Left lobe of liver (tissue), 2 donors: ENCODE data around the gene MICU1. TPM values are rescaled to one million over a fixed set of nuclear protein-coding genes. Genes with fewer than 3 reads are reported as not detected.
"Not testable (repeated sequence)": the region's sequence is repeated elsewhere in the genome, so short reads cannot be mapped to it uniquely, and the experiment has no call there.

Experiments used
- ATAC-seq: fragments of 200-7000 bp; cut with Tn5 transposase; one replicate; pipeline ENCODE4 v1.9.1; 2020; ENCODE audit warnings: mild to moderate bottlenecking, moderate library complexity
- DNase-seq: peaks from one replicate; pipeline ENCODE4 v3.0.0-alpha.2; 2020; ENCODE audit warnings: low spot score
- total RNA-seq: library from RNA; stranded (reverse); gene quantifications from one replicate; pipeline ENCODE4 v1.2.1, GENCODE V29; 2021
- donor health status: DM: no; HTN: no; CAD: no; lungs with moderate emphysema.
- donor health status: DM: no; HTN: yes; CAD: no.

MICU1 gene
- total RNA-seq: 41.8 TPM

GRCh38 chr10:72625608-72626443 lies at the start of gene MICU1:
Gene MICU1 (minus strand): TSS chr10:72626079. CDS start chr10:72566793, 59,286 bp downstream.
- ATAC-seq (peak; percentile 100), DNase-seq (peak; percentile 96)

- not testable (repeated sequence) for ATAC-seq, DNase-seq
Observed at GRCh38 chr10:72674174-72674573, 48.3 kb upstream of the MICU1 start.

DNA sequence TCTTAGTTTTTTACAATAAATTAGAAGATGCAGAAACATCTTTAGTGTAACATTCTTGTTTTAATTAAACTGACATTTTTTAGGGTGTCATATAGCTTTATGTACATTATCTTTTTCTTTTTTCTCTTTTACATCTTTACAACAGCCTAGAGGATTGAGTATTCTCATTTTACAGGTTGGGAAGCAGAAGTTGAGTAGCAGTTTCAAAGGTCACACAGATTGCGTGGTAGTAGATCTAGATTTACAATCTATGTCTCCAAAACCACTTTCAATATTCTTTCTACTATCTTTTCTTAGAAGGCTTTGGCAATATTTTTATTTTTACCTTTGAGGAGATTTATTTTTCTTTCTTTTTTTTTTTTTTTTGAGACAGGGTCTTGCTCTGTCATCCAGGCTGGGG lies 47.4 kb upstream of the MICU1 start:
- no peak for DNase-seq
- ATAC-seq: no peak

GRCh38 chr10:72667207-72667864 lies 41.5 kb upstream of the MICU1 start:
- DNase-seq (no peak), ATAC-seq (no peak)

DNA sequence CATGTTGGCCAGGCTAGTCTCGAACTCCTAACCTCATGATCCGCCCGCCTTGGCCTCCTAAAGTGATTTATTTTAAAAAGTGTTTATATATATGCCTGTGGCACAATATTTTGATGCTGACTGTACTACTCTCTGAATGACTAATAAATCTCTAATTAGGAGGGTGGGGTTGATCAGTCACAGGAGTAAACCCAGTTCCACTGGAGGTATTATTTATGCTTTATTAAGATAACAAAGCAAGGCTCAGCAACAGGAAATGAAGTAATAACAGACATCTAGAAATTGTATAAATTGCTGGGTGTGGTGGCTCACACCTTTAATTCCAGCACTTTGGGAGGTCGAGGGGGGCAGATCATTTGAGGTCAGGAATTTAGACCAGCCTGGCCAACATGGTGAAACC lies 40.0 kb upstream of the MICU1 start:
- ATAC-seq (no peak), DNase-seq (no peak)

- ATAC-seq: no peak
- no peak for DNase-seq
Observed at GRCh38 chr10:72663971-72664370, 38.1 kb upstream of the MICU1 start.

DNA sequence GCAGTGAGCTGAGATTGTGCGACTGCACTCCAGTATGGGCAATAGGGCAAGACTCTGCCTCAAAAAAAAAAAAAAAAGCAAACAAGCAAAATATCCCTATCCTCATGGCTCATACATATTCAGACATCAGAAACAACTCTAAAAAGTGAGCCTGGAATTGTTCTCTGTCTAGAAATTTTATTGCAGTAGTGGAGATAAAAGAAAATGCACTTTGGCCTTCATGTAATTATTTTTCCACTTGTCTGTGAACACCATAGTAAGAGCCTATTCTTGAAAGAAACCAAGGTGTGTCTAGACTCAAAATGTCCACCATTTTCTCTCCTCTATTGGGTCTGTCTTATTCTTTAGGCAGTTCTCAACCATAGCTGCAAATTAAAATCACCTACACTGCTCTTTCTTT lies 35.6 kb upstream of the MICU1 start:
- ATAC-seq (no peak), DNase-seq (no peak)

GRCh38 chr10:72660220-72660619 lies 34.3 kb upstream of the MICU1 start:
- ATAC-seq: no peak
- no peak for DNase-seq

- ATAC-seq (no peak), DNase-seq (no peak)
Observed at GRCh38 chr10:72659694-72660093, 33.8 kb upstream of the MICU1 start.

DNA sequence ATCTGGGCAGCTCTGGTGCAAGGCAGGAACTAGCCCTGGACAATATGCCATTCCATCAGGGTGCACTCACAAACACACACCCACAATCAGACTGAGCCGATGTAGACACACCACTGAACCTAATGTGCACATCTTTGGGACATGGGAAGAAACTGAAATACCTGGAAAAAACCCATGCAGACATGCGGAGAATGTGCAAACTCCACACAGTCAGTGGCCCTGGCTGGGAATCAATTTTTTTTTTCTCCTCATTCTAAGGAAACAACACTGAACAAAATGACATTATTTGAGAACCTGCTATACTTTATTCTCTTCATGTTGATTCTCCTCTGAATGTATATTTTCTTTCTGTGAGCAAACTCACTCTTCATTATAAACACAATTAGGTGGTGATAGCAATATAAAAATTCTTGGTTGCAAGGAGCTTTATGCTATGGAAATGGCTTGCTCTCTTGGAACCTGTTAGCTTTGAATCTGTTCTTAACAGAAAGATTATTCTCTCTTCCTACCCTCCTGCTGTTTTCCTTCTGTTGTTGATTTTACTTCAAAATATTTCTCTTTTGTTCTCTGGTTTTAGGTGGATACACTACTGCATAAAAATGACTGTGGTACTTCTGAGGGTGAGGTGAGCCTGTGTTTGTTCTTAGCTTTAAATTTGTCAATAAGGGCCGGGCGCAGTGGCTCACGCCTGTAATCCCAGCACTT lies 33.0 kb upstream of the MICU1 start:
- ATAC-seq: no peak
- no peak for DNase-seq

- no peak for ATAC-seq
- DNase-seq: no peak
Observed at GRCh38 chr10:72654720-72655119, 28.8 kb upstream of the MICU1 start.

- no peak for ATAC-seq
Observed at GRCh38 chr10:72653383-72654096, 27.7 kb upstream of the MICU1 start.

DNA sequence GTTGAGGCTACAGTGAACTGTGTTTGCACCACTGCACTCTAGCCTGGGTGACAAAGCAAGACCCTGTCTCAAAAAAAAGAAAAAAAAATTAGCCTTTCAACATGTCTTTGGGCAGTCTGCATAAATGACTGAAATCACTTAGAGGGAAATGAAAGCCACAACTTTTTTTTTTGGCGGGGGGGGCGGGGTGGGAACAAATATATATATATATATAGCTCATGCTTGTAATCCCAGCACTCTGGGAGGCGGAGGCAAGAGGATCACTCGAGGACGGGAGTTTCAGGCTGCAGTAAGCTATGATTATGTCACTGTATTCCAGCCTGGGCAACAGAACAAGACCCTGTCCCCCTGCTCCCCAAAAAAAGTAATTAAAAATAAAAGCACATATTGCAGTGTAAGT lies 23.4 kb upstream of the MICU1 start:
- DNase-seq (no peak), ATAC-seq (no peak)

More at GRCh38 chr10:72653383-72654096, 27.7 kb upstream of the MICU1 start:
- no peak for DNase-seq

- DNase-seq (no peak), ATAC-seq (no peak)
Observed at GRCh38 chr10:72648301-72648700, 22.4 kb upstream of the MICU1 start.

DNA sequence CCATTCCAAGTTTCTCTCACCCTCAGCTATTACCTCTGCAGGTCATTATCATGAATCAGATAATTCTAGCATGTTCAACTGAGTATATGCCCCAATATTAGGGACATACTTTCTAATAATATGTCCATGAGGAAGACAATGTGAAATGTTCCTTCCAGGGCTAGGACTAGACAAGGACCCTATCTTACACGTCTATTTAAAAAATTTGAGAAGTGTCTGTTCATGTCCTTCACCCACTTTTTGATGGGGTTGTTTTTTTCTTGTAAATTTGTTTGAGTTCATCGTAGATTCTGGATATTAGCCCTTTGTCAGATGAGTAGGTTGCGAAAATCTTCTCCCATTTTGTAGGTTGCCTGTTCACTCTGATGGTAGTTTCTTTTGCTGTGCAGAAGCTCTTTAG lies 21.1 kb upstream of the MICU1 start:
- not testable (repeated sequence) for ATAC-seq, DNase-seq

- DNase-seq: no peak
- no peak for ATAC-seq
Observed at GRCh38 chr10:72645263-72645858, 19.5 kb upstream of the MICU1 start.

GRCh38 chr10:72642318-72642717 lies 16.4 kb upstream of the MICU1 start:
- no peak for ATAC-seq
- no peak for DNase-seq

DNA sequence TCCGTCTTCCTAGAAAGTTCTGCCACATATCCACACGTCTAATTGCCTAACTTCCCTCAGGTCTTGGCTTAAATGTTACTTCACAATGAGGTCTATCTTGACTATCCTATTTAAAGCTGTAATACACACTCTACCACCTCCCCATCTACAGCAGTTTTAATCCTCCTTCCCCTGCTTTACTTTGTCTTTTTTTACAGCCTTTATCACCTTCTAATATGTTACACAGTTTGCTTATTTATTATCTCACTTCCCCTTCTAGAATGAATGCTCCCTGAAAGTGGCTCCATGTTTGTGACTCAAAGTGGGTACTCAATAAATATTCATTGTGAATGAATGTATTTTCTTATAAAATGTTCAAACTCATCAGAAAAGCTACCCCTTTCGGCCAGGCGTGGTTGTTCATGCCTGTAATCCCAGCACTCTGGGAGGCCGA lies 13.6 kb upstream of the MICU1 start:
- ATAC-seq (no peak), DNase-seq (no peak)

- no peak for DNase-seq
- ATAC-seq: no peak
Observed at GRCh38 chr10:72638586-72639440, 12.9 kb upstream of the MICU1 start.
